NCI-H1092 treated with DMSO at 0.1 percent for 48 hours (cell line): Measurements from ENCODE around the gene TEX50.
"Not testable (repeated sequence)": the region's sequence is repeated elsewhere in the genome, so short reads cannot be mapped to it uniquely, and the experiment has no call there.

Source experiments
- DNase-seq: peaks from one replicate; lab custom pipeline; 2025; lab: John Stamatoyannopoulos, UW

Gene TEX50, protein sequence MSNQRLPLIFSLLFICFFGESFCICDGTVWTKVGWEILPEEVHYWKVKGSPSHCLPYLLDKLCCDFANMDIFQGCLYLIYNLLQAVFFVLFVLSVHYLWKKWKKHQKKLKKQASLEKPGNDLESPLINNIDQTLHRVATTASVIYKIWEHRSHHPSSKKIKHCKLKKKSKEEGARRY

GRCh38 chr1:173635116-173635515 lies at the start of gene TEX50:
TEX50 (plus strand) TSS chr1:173635338; CDS start chr1:173635522, 184 bp downstream.
- no peak for DNase-seq

GRCh38 chr1:173590557-173590956 lies 44.6 kb upstream of the TEX50 start:
- DNase-seq, result no peak

DNA sequence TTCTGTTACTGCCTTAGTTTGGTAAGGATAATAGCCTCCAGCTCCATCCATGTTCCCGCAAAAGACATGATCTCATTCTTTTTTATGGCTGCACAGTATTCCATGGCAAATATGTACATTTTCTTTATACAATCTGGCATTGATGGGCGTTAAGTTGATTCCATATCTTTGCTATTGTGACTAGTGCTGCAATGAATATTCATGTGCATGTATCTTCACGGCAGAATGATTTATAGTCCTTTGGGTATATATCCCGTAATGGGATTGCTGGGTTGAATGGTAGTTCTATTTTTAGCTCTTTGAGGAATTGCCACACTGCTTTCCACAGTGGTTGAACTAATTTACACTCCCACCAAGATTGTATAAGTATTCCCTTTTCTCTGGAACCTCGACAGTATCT lies 44.0 kb upstream of the TEX50 start:
- not testable (repeated sequence) for DNase-seq

DNA sequence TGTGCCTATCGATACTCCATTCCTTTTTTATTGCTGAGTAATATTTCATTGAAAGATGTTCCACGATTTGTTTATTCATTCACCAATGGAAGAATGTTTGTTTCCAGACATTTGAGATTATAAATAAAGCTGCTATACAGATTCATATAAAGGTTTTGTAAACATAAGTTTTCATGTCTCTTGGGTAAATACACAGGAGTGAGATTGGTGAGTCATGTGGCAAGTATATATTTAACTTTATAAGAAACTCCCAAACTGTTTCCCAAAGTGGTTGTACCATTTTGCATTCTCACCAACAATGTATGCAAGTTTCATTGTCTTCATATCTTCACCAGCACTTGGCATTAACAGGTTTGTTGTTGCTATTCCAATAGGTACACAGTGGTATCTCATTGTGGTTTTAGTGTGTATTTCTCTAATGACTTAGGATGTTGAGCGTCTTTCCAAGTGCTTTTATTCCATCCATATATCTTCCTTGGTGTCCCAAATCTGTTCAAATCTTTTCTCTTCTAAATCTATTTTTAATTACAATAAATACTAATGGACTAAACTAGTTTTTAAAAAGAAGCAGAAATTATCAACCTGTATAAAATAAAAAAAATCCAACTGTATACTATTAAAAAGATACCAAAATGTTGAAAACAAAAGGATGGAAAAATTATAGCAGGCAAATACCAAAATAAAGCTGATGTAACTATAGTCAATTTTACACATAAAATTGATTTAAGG lies 38.9 kb upstream of the TEX50 start:
- no peak for DNase-seq

DNA sequence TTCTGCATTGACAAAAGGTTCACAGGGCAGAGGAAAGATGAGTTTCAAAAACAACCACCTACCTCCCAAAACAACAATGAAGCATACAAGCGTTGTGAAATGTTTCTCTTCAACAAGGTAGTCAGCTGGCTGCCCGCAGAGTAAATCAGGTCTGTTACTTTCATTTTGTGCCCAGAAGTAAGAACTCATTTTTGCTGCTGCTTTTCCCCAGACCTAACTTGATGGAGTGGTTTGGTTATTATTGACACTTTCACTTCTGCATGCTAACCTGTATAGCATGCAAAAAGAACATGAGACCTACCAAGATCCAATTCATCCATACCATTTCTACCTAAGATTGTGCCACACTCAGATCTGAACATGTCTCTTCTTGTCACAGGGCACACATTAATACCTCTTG lies 33.5 kb upstream of the TEX50 start:
- DNase-seq, result no peak

GRCh38 chr1:173603056-173603591 lies 32.0 kb upstream of the TEX50 start, which contains the start of gene SLC9C2:
SLC9C2 (minus strand) TSS chr1:173603072; CDS start chr1:173601776, 1,296 bp downstream.
- DNase-seq, result no peak

DNA sequence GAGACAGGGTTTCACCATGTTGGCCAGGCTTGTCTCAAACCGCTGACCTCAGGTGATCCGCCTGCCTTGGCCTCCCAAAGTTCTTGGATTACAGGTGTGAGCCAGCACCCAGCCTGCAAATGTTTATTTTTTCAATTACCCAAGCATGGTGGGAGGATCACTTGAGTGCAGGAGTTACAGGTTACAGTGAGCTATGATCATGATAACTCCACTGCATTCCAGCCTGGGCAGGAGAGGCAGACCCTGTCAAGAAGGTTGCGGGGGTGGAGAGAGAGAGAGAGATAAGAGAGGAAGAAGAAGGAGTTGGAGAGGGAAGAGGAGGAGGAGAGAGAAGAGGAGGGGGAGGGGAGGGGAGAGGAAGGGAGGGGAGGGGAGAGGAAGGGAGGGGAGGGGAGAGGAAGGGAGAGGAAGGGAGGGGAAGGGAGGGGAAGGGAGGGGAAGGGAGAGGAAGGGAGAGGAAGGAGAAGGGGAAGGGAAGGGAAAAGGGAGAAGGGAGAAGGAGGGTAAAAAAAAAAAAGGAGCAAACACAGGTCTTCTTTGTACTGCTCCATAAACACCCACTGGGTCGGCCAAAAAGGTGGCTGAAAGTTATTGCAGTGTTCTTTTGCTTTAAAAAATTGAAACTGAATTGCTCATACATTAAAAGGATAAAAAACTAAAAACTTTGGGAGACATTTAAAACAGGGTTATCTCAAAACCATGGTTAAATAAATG lies 26.5 kb upstream of the TEX50 start:
- DNase-seq, result no peak

GRCh38 chr1:173613086-173613485 lies 22.1 kb upstream of the TEX50 start:
- not testable (repeated sequence) for DNase-seq

DNA sequence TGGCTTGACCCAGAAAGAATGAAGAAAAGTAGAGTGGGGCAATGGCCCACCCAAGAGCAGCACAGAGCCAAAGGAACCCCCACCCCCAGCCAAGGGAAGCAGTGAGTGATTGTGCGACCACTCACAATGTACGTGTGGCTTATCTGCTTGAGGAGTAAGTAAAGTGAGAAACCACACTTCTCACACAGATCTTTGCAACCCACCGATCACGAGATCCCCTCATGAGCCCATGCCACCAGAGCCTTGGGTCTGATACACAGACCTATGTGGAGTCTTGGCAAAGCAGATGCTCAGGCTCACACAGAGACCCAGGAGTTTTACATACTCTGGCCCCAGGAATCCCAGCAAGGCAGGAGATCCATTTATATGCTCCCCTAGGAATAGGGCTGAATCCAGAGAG lies 18.3 kb upstream of the TEX50 start:
- DNase-seq, result no peak

DNA sequence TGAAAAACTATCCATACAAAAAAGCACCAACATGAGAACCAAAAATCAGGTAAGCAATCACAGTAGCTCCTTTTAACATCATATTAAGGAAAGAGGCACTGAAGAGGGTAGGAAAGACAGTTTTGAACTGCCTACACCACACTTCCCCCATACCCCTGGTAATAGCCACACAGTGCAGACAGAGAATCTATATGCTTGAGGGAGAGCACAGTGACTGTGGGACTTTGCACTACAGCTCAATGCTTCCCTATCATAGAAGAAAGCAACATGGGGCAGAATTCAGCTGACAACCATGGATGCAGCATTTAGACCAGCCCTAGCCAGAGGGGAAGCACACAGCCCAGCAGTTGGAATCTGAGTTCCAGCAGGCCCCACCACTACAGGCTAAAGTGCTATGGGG lies 7.9 kb upstream of the TEX50 start:
- no peak for DNase-seq

DNA sequence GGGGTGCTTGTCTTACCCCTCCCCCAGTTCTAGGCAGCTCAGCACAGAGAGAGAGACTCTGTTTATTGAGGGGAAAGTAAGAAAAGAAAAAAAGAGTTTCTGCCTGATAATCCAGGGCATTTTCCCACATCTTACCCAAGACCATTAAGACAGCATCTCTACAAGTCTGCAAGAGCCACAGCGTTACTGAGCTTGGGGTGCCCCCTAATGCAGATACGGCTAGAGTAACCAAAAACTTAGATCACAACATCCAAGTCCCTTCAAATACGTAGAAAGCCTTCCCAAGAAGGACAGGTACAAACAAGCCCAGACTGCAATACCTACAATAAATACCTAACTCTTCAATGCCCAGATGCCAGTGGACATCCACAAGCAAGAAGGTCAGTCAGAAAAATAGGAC lies 6.2 kb upstream of the TEX50 start:
- no peak for DNase-seq

DNA sequence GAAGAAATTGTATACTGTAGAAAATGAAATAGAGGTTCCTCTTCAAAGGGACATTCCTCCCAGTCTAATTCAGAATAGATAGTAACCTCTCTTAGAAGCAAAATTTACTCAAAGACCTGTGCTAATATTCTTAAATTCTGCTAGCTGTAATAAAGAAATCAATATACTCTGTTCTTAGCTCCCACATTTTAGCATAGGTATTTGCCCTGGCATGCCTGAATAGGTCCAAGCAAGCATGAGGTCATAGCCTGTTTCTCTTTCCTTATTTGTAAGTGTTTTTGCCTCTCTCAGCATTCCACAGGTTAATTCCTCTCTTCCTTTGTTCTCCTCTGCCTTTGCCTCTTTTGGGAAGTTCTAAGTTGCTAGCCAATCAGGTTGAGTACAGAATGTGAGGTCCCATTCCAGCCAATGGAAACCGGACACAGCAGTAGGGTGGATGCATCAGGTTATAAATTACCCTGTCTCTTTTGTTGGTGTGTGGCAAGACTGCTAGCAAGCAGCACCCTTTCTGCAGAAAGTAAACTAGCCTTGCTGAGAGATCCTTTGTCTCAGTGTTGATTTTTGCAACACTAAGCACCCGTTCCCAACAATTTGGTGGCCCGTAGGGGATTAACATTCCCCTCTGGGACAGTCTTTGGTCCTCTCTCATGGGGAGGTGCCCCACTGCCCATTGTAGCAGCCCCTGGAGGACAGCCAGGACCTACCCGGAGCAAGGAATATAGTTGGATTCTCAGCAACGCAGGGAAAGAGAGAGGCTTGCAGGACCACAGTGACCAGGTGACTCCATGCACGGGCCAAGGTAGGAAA lies 2.3 kb downstream of the TEX50 start:
- DNase-seq, result not testable (repeated sequence)

DNA sequence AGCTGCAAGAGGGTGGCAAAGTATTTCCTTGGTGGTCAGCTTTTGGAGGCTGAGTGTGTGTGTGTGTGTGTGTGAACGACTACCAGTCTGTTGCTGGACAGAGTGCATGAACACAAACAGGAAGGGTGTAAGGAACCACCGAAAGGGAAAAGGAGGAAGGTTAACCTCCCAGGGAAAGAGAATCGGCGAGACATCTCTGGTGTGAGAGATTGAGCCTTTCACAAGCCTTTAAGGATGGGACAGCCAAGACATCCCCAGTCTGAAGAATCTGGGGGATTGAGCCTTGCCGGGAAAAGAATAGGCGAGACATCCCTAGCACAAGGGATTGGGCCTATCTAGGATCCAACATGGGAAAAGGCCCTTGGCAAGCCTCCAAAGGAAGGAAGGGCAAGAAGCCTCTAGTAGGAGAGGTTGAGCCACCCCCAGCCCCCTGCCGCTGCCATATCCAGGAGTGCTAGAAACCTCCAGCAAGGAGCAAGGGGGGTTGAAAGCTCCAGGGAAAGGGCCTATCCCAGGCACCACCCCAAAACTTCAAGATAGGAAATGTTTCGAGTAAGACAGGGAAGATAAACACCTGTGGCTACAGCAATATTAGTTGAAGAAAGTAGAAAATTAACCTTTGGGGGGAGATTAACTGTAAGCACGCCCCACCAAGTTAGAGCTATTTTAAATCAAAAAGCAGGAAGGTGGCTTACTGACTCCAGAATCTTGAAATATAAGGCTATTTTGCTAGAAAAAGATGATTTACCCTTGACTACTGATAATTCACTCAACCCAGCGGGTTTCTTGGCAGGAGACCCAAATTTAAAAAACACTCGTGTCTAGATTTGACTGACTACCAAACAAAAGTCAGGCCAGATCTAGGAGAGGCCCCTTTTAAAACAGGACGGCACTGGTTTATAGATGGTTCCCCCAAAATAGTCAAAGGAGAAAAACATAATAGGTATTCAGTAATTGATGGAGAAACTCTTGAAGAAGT lies 3.2 kb downstream of the TEX50 start:
- DNase-seq, result no peak

DNA sequence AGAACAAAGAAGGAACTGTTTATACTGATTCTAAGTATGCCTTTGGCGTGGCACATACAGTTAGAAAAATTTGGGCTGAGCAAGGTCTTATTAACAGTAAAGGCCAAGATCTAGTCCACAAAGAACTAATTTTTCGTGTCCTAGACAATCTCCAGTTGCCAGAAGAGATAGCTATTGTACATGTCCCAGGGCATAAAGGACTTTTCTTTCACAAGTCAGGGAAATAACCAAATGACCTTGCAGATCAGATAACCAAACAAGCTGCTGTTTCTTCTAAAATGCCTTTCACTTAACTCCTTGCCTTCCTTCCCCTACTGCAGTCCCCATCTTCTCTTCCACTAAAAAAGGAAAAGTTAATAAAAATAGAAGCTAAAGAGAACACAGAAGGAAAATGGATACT lies 4.0 kb downstream of the TEX50 start:
- no peak for DNase-seq

DNA sequence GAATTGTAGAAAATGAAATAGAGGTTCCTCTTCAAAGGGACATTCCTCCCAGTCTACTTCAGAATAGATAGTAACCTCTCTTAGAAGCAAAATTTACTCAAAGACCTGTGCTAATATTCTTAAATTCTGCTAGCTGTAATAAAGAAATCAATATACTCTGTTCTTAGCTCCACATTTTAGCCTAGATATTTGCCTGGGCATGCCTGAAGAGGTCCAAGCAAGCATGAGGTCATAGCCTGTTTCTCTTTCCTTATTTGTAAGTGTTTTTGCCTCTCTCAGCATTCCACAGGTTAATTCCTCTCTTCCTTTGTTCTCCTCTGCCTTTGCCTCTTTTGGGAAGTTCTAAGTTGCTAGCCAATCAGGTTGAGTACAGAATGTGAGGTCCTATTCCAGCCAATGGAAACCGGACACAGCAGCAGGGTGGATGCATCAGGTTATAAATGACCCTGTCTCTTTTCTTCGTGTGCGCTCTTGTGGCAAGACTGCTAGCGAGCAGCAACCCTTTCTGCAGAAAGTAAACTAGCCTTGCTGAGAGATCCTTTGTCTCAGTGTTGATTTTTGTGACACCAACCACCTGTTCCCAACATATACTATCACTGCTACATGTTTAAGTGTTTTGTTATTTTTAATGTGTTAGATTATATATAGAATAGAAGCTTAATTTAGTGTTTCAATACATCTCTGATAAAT lies 7.5 kb downstream of the TEX50 start:
- not testable (repeated sequence) for DNase-seq

GRCh38 chr1:173646656-173647055 lies 11.5 kb downstream of the TEX50 start:
- no peak for DNase-seq

DNA sequence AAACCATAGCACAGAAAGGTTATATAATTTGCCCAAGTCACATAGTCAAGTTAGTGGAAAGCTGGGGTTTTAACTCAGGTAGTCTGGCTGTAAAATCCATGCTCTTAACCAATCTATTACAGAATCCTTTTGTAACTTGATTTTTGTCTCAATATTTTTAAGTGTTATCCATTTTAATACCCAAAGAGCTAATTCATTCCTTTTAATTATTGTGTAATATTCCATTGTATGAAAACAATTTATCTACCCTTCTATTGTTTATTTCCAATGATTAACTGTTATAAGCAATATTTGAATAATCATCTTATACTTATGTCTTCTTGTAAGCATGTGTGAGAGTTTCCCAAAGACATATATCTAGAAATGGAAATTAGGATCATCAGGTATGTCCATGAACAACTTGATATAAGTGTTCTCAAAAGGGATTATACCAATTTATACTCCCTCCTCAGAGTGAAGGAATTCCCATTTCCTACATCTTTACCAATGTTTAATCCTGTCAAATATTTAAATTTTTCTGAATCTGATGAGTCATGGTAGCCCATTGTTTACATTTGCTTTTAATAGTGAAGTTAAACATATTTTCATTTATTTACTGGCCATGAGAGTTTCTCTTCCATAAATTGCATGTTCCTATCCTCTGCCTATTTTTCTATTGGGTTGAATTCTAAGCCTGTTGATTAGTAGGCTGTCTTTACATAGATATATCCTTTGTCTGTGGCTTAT lies 13.9 kb downstream of the TEX50 start:
- DNase-seq, result no peak

DNA sequence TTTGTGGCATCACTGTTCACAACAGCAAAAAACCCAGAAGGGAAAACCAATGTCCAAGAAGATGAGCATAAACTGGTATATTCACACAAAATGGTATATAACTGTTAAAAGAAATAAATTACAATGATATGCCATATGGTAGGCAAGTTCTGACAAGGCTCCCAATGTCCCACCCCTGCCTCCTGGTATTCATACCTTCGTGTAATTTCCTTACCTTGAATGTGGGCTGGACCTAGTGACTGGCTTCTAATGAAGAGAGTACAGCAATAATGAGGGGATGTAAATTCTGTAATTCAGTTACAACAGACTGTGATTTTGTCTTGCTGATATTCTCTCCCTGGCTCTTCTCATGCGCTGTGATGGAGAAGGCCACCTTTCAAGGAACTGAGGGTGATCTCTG lies 25.2 kb downstream of the TEX50 start:
- no peak for DNase-seq

- no peak for DNase-seq
Observed at GRCh38 chr1:173661271-173661670, 26.1 kb downstream of the TEX50 start.
